Tibial artery (tissue), 4 donors: ENCODE results near the gene ITGA7.

Source experiments
- DNase-seq, 2 donors: peaks; one replicate each; pipeline ENCODE4 v3.0.0-alpha.2; 2019
- H3K27ac ChIP-seq, 2 donors: fragments of 200-600 bp; sonication (generic) in 1 of 2; 1 replicate in 1 of 2; 2 replicates in 1 of 2; pipeline ENCODE4 v1.5.1; 2018 to 2019; ENCODE audit warnings: mild to moderate bottlenecking in 1 of 2
- H3K27me3 ChIP-seq, 2 donors: fragments of 200-600 bp; sonication (generic) in 1 of 2; one replicate each; pipeline versions ENCODE4 v1.5.1 to v1.6.0; 2016 to 2019
- H3K36me3 ChIP-seq, 3 donors: fragments of 200-600 bp; sonication (generic) in 2 of 3; one replicate each; pipeline ENCODE4 v1.5.1; 2016 to 2019; ENCODE audit warnings: mild to moderate bottlenecking in 2 of 3
- H3K4me1 ChIP-seq, 4 donors: fragments of 200-600 bp; sonication (generic) in 2 of 4; 1 replicate in 3 of 4; 2 replicates in 1 of 4; pipeline ENCODE4 v1.5.1; 2016 to 2019
- H3K4me3 ChIP-seq, 2 donors: fragments of 200-600 bp; sonication (generic) in 1 of 2; 1 replicate in 1 of 2; 2 replicates in 1 of 2; pipeline ENCODE4 v1.5.1; 2018 to 2019; ENCODE audit warnings: mild to moderate bottlenecking in 2 of 2
- H3K9me3 ChIP-seq, 3 donors: fragments of 200-600 bp; sonication (generic) in 1 of 3; one replicate each; pipeline ENCODE4 v1.5.1; 2016 to 2019
- CTCF ChIP-seq, 2 experiments: fragments of 200-600 bp in 1 of 2; fragments of 450-650 bp in 1 of 2; IDR thresholded peaks; one replicate each; pipeline ENCODE4 v1.5.1; 2017 to 2019; ENCODE audit warnings: antibody characterized with exemption in 2 of 2, mild to moderate bottlenecking in 1 of 2, moderate library complexity in 1 of 2
- intact Hi-C: fragments of 100-400 bp; cut with DNase I; formaldehyde crosslinking; loops from one replicate; pipeline ENCODE4 v1.15.0; 2023; ENCODE audit warnings: low total_unique reads

The ITGA7 gene

GRCh38 chr12:55644591-55644990 lies 63.1 kb downstream of the ITGA7 start:
- H3K4me3 ChIP-seq = no peak overlapping the region
- no peaks in the 10 kb centered on the region for H3K36me3 ChIP-seq
- H3K27me3 ChIP-seq = no peaks in the 10 kb centered on the region
- no peak overlapping the region for H3K27ac ChIP-seq
- intact Hi-C loops = no loop called here
- TF ChIP-seq CTCF (IDR thresholded peaks at IDR 0.05) = no peak
- no peaks in the 10 kb centered on the region for H3K9me3 ChIP-seq
- DNase-seq = no peak
- H3K4me1 ChIP-seq = peaks cover 0 to 5% (median 2%) of the 10 kb centered on the region in 4 donors

- H3K4me1 ChIP-seq = peaks cover 0 to 5% (median 2%) of the 10 kb centered on the region in 4 donors
- intact Hi-C loops = no loop called here
- TF ChIP-seq CTCF (IDR thresholded peaks at IDR 0.05) = no peak
- DNase-seq = no peak
- no peak overlapping the region for H3K27ac ChIP-seq
- H3K4me3 ChIP-seq = no peak overlapping the region
- H3K9me3 ChIP-seq = no peaks in the 10 kb centered on the region
- peaks cover 0 to 8% of the 10 kb centered on the region in 2 donors for H3K27me3 ChIP-seq
- no peaks in the 10 kb centered on the region for H3K36me3 ChIP-seq
Observed at GRCh38 chr12:55642669-55643068, 65.0 kb downstream of the ITGA7 start.

- peaks cover 0 to 5% (median 2%) of the 10 kb centered on the region in 4 donors for H3K4me1 ChIP-seq
- no peaks in the 10 kb centered on the region for H3K9me3 ChIP-seq
- no peak for DNase-seq
- intact Hi-C loops = no loop called here
- H3K27ac ChIP-seq = no peak overlapping the region
- H3K27me3 ChIP-seq = peaks cover 0 to 12% of the 10 kb centered on the region in 2 donors
- no peak for TF ChIP-seq CTCF (IDR thresholded peaks at IDR 0.05)
- no peak overlapping the region for H3K4me3 ChIP-seq
- no peaks in the 10 kb centered on the region for H3K36me3 ChIP-seq
Observed at GRCh38 chr12:55642267-55642666, 65.4 kb downstream of the ITGA7 start.

- Histone ChIP-seq H3K27me3 (peaks cover 0 to 18% of the 10 kb centered on the region in 2 donors), H3K27ac (no peak overlapping the region), H3K9me3 (no peaks in the 10 kb centered on the region), H3K4me1 (peaks cover 0 to 5% (median under 1%) of the 10 kb centered on the region in 4 donors), H3K4me3 (no peak overlapping the region), H3K36me3 (no peaks in the 10 kb centered on the region)
- no peak for TF ChIP-seq CTCF (IDR thresholded peaks at IDR 0.05)
- DNase-seq = no peak
- intact Hi-C loops = no loop called here
Observed at GRCh38 chr12:55641595-55641994, 66.1 kb downstream of the ITGA7 start.

- Histone ChIP-seq H3K4me3 (no peak overlapping the region), H3K36me3 (no peaks in the 10 kb centered on the region), H3K9me3 (no peaks in the 10 kb centered on the region), H3K27me3 (peaks cover 0 to 18% of the 10 kb centered on the region in 2 donors), H3K27ac (no peak overlapping the region), H3K4me1 (no peaks in the 10 kb centered on the region)
- no peak for TF ChIP-seq CTCF (IDR thresholded peaks at IDR 0.05)
- DNase-seq = no peak
- intact Hi-C loops = no loop called here
Observed at GRCh38 chr12:55637467-55637866, 70.2 kb downstream of the ITGA7 start.

- intact Hi-C loops = no loop called here
Observed at GRCh38 chr12:55636853-55637252, 70.9 kb downstream of the ITGA7 start, which contains the start of gene OR10P1. OR10P1 (plus strand) TSS chr12:55636892; CDS start chr12:55636892, 0 bp downstream.

More at GRCh38 chr12:55636853-55637252, 70.9 kb downstream of the ITGA7 start, which contains the start of gene OR10P1:
- DNase-seq = no peak
- no peaks in the 10 kb centered on the region for H3K9me3 ChIP-seq
- H3K27me3 ChIP-seq = peaks cover 0 to 18% of the 10 kb centered on the region in 2 donors
- H3K4me3 ChIP-seq = no peak within 1 kb of the TSS
- no peak for TF ChIP-seq CTCF (IDR thresholded peaks at IDR 0.05)
- H3K36me3 ChIP-seq = no peaks in the 10 kb centered on the region
- no peak within 1 kb of the TSS for H3K27ac ChIP-seq
- no peaks in the 10 kb centered on the region for H3K4me1 ChIP-seq
